Measurements from ENCODE around the gene MYL2. TPM values are rescaled to one million over a fixed set of nuclear protein-coding genes. Genes with fewer than 3 reads are reported as not detected.

MYL2 gene
- total and polyA plus RNA-seq, 7 donors = 4.2 to 22.8 (median 19.0) TPM; not detected in 4

DNA sequence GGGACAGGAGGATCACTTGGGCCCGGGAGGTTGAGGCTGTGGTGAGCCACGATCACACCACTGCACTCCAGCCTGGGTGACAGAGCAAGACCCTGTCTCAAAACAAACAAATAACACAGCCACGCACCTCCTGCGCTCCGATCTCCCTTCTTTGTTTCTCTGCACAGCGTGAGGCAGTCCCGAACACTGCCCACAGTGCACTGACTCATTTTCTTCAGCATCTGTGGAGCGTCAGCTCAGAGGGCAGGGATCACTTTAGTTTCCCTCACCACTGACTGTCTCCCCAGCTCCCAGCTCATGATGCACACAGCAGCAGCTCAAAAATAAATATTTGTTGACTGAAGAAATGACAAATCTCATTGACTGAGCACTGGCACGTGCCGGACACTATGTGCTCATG, 883 bp upstream of the MYL2 start:
- H3K27me3 ChIP-seq = peaks cover 0 to 17% (median 9%) of the 10 kb centered on the region in 3 donors
- TF ChIP-seq EP300 (IDR thresholded peaks at IDR 0.05) = no peak
- no peak for TF ChIP-seq POLR2A (IDR thresholded peaks at IDR 0.05)
- TF ChIP-seq POLR2AphosphoS5 (IDR thresholded peaks at IDR 0.05) = no peak
- TF ChIP-seq, protein P1, sequence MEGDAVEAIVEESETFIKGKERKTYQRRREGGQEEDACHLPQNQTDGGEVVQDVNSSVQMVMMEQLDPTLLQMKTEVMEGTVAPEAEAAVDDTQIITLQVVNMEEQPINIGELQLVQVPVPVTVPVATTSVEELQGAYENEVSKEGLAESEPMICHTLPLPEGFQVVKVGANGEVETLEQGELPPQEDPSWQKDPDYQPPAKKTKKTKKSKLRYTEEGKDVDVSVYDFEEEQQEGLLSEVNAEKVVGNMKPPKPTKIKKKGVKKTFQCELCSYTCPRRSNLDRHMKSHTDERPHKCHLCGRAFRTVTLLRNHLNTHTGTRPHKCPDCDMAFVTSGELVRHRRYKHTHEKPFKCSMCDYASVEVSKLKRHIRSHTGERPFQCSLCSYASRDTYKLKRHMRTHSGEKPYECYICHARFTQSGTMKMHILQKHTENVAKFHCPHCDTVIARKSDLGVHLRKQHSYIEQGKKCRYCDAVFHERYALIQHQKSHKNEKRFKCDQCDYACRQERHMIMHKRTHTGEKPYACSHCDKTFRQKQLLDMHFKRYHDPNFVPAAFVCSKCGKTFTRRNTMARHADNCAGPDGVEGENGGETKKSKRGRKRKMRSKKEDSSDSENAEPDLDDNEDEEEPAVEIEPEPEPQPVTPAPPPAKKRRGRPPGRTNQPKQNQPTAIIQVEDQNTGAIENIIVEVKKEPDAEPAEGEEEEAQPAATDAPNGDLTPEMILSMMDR (IDR thresholded peaks at IDR 0.05) = no peak

DNA sequence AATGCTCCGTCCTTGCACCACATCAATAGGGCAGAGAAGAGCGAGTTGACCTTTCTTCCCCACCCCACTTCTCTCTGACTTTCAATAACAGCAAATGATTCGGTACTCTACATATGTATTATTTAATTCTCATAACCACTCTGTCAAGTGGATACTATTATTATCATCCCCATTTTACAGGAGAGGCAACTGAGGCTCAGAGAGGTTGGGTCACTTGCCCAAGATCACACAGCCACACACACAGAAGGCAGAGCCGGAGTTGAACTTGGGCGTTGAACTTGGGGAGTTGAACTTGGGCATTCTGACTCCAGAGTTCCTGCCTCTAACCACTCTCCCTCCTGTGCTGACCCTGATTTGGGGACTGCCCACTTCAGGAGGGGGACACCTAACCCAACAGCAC, 659 bp downstream of the MYL2 start:
- TF ChIP-seq EP300 (IDR thresholded peaks at IDR 0.05) = no peak
- TF ChIP-seq, protein P1 (IDR thresholded peaks at IDR 0.05) = no peak
- no peak for TF ChIP-seq POLR2A (IDR thresholded peaks at IDR 0.05)
- no peak for TF ChIP-seq POLR2AphosphoS5 (IDR thresholded peaks at IDR 0.05)
- Histone ChIP-seq H3K27me3 (peaks cover 0 to 17% (median 9%) of the 10 kb centered on the region in 3 donors), H3K36me3 (no peaks in the 10 kb centered on the region), H3K27ac (no peak overlapping the region), H3K4me1 (no peaks in the 10 kb centered on the region), H3K9me3 (no peaks in the 10 kb centered on the region), H3K4me3 (no peak overlapping the region)
- 80 to 91% methylated on average over 5 of the region's 5 CpGs for WGBS, 2 donors
- DNase-seq = no peak
- intact Hi-C loops (cut with DNase I) = no loop called here

More for the DNA sequence above, 883 bp upstream of the MYL2 start:
- Histone ChIP-seq H3K27ac (no peak overlapping the region), H3K9me3 (no peaks in the 10 kb centered on the region), H3K36me3 (no peaks in the 10 kb centered on the region), H3K4me1 (no peaks in the 10 kb centered on the region), H3K4me3 (no peak overlapping the region)
- DNase-seq = no peak
- 69 to 79% methylated on average over 10 of the region's 10 CpGs for WGBS, 2 donors
- intact Hi-C loops (cut with DNase I) = no loop called here

DNA sequence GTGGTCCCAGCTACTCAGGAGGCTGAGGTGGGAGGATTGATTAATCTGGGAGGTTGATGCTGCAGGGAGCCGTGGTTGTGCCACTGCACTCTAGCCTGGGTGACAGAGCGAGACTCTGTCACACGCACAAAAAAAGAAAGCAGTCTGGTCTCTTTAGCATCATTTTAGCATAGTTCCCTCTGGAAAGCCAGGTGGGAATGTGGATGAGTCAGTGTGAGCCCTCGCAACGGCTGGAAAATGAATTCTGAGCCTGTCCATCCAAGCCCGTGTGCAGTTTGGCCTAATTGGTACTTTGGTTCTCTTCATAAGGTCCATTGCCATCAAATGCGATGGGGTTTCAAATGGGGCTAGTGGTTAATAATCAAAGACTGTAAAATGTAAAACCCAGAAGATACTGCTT, 2.4 kb downstream of the MYL2 start:
- TF ChIP-seq POLR2AphosphoS5 (IDR thresholded peaks at IDR 0.05) (no peak), EP300 (IDR thresholded peaks at IDR 0.05) (no peak), POLR2A (IDR thresholded peaks at IDR 0.05) (no peak)
- TF ChIP-seq, protein P1 (IDR thresholded peaks at IDR 0.05) = no peak
- WGBS, 2 donors = 82 to 87% methylated on average over 7 of the region's 7 CpGs
- H3K27me3 ChIP-seq = peaks cover 0 to 17% (median 9%) of the 10 kb centered on the region in 3 donors
- intact Hi-C loops (cut with DNase I) = no loop called here
- no peaks in the 10 kb centered on the region for H3K4me1 ChIP-seq
- no peaks in the 10 kb centered on the region for H3K36me3 ChIP-seq
- H3K4me3 ChIP-seq = no peak overlapping the region
- no peak for DNase-seq
- H3K27ac ChIP-seq = no peak overlapping the region
- no peaks in the 10 kb centered on the region for H3K9me3 ChIP-seq

DNA sequence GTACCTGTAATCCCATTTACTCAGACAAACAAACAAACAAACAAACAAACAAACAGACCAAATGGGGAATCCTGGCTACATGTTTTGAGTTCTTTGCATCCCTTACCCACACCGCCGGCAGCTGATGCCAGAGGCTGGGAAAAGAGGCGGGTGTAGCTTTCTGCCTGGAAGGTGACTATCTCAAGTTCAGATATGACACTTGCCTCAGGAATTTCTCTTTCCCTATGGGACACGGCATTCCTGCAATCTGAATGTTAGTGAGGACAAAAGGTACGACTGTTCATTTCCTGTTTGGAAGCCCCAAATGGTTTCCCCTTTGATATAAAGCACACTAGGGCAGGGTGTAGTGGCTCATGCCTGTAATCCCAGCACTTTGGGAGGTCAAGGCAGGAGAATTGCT, 2.9 kb downstream of the MYL2 start:
- Histone ChIP-seq H3K9me3 (no peaks in the 10 kb centered on the region), H3K27ac (no peak overlapping the region), H3K4me3 (no peak overlapping the region), H3K27me3 (peaks cover 0 to 17% (median 9%) of the 10 kb centered on the region in 3 donors), H3K4me1 (no peaks in the 10 kb centered on the region), H3K36me3 (no peaks in the 10 kb centered on the region)
- no peak for TF ChIP-seq POLR2A (IDR thresholded peaks at IDR 0.05)
- no peak for TF ChIP-seq POLR2AphosphoS5 (IDR thresholded peaks at IDR 0.05)
- TF ChIP-seq, protein P1 (IDR thresholded peaks at IDR 0.05) = no peak
- TF ChIP-seq EP300 (IDR thresholded peaks at IDR 0.05) = no peak
- DNase-seq = no peak
- intact Hi-C loops (cut with DNase I) = no loop called here
- 55 to 63% methylated on average over 5 of the region's 5 CpGs for WGBS, 2 donors

DNA sequence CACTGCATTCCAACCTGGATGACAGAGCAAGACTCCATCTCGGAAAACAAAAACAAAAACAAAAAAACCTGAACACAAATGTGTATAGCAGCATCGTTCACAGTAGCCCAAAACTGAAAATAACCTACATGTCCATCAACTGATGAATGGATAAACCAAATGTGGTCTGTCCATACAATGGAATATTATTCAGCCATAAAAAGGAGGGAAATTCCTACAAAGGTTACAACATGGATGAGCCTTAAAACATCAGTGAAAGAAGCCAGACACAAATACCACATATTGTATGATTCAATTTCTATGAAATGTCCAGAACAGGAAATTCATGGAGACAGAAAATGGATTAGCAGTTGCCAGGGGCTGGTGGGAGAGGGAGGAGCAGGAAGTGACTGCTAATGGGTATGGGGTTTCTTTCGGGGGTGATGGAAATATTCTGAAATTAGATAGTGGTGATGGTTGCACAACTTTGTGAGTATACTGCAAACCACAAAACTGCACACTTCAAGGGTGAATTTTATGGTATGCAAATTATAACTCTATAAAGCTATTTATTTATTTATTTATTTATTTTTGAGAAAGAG, 4.0 kb downstream of the MYL2 start:
- TF ChIP-seq, protein P1 (IDR thresholded peaks at IDR 0.05) = no peak
- TF ChIP-seq POLR2AphosphoS5 (IDR thresholded peaks at IDR 0.05) (no peak), EP300 (IDR thresholded peaks at IDR 0.05) (no peak), POLR2A (IDR thresholded peaks at IDR 0.05) (no peak)
- Histone ChIP-seq H3K4me1 (no peaks in the 10 kb centered on the region), H3K9me3 (no peaks in the 10 kb centered on the region), H3K27ac (no peak overlapping the region), H3K4me3 (no peak overlapping the region), H3K27me3 (peaks cover 0 to 17% (median 9%) of the 10 kb centered on the region in 3 donors), H3K36me3 (no peaks in the 10 kb centered on the region)
- DNase-seq = no peak
- WGBS, 2 donors = 74 to 75% methylated on average over 3 of the region's 3 CpGs
- intact Hi-C loops (cut with DNase I) = no loop called here
